Fibroblast of the aortic adventitia (primary cell): Measurements from ENCODE around the gene TDRD1. TPM values are rescaled to one million over a fixed set of nuclear protein-coding genes. Genes with fewer than 3 reads are reported as not detected.
"Not testable (repeated sequence)": the region's sequence is repeated elsewhere in the genome, so short reads cannot be mapped to it uniquely, and the experiment has no call there.

Experiments used
- DNase-seq: peaks from one replicate; pipeline ENCODE4 v3.0.0-alpha.2; 2010; ENCODE audit warnings: low read depth
- H3K4me3 ChIP-seq: 2 replicates; pipeline ENCODE4 v1.5.1; 2011; ENCODE audit warnings: low read depth, mild to moderate bottlenecking, control low read depth, low read length, moderate library complexity
- CTCF ChIP-seq: IDR thresholded peaks from 2 replicates; pipeline ENCODE4 v1.5.1; 2011; ENCODE audit warnings: mild to moderate bottlenecking, low read length, control low read depth, inconsistent platforms; ENCODE audit not compliant: insufficient read depth
- total RNA-seq: library from RNA; depleted of rRNA; stranded (reverse); fragments of >200 nt; gene quantifications from 2 replicates; pipeline ENCODE4 v1.2.3, GENCODE V29; 2012; ENCODE audit warnings: low replicate concordance

The TDRD1 gene
- total RNA-seq, 1 donor = 0.45 TPM

- no peak overlapping the region for H3K4me3 ChIP-seq
- no peak for TF ChIP-seq CTCF
- DNase-seq = no peak
Measured at GRCh38 chr10:114142018-114142417, 37.1 kb upstream of the TDRD1 start.

- no peak overlapping the region for H3K4me3 ChIP-seq
- no peak for TF ChIP-seq CTCF
- DNase-seq = no peak
Measured at GRCh38 chr10:114143160-114143559, 36.0 kb upstream of the TDRD1 start.

- DNase-seq, H3K4me3 ChIP-seq: not testable (repeated sequence)
Measured at GRCh38 chr10:114149476-114149875, 29.7 kb upstream of the TDRD1 start.

GRCh38 chr10:114151486-114151885 is 27.7 kb upstream of the TDRD1 start:
- H3K4me3 ChIP-seq = no peak overlapping the region
- DNase-seq = peak; percentile 77
- TF ChIP-seq CTCF = no peak

GRCh38 chr10:114151892-114152291 is 27.3 kb upstream of the TDRD1 start:
- no peak for TF ChIP-seq CTCF
- H3K4me3 ChIP-seq = no peak overlapping the region
- no peak for DNase-seq

- H3K4me3 ChIP-seq = no peak overlapping the region
- no peak for TF ChIP-seq CTCF
- DNase-seq = no peak
Measured at GRCh38 chr10:114157912-114158311, 21.2 kb upstream of the TDRD1 start.

- no peak for DNase-seq
- H3K4me3 ChIP-seq = no peak overlapping the region
- TF ChIP-seq CTCF = no peak
Measured at GRCh38 chr10:114163062-114163461, 16.1 kb upstream of the TDRD1 start.
